GM18520 (cell line): ENCODE results near the gene KRTAP12-2.

Experiments
- ATAC-seq: cut with Tn5 transposase; IDR thresholded peaks from one replicate; pipeline ENCODE4 v1.9.1; 2021; ENCODE audit not compliant: unreplicated experiment

The KRTAP12-2 gene, protein sequence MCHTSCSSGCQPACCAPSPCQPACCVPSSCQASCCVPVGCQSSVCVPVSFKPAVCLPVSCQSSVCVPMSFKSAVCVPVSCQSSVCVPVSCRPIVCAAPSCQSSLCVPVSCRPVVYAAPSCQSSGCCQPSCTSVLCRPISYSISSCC

DNA sequence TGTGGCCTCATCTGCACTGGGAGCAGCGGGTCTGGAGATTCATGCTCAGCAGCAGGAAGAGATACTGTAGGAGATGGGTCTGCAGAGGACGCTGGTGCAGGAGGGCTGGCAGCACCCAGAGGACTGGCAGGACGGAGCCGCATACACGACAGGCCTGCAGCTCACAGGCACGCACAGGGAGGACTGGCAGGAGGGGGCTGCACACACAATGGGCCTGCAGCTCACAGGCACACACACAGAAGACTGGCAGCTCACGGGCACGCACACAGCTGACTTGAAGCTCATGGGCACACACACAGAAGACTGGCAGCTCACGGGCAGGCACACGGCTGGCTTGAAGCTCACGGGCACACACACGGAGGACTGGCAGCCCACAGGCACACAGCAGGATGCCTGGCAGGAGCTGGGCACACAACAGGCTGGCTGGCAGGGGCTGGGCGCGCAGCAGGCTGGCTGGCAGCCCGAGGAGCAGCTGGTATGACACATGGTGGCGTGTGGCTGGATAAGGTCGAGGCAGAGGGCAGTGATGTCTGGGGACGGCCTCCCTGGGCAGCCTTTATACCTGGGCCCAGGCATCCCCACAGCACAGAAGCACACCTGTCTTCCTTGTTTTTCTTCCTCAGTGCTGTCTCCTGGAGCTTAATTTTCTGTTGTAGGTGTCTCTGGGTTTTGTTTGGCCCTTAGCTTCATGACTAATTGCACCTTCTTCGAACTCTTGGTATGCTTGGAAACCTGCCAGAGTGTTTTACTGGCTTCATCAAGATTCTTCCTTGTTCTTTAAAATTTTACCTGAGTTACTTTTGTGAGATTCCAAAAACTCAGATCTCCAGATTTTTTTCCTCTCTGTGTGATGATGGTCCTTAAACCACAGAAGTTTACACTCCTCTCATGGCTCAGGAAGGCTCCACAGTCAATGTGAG is at the start of gene KRTAP12-2:
Gene KRTAP12-2, minus strand, starts transcription at position 527 of the 920 bp plus-strand sequence. Its CDS starts 41 bp downstream, at position 486.
- ATAC-seq: no peak

DNA sequence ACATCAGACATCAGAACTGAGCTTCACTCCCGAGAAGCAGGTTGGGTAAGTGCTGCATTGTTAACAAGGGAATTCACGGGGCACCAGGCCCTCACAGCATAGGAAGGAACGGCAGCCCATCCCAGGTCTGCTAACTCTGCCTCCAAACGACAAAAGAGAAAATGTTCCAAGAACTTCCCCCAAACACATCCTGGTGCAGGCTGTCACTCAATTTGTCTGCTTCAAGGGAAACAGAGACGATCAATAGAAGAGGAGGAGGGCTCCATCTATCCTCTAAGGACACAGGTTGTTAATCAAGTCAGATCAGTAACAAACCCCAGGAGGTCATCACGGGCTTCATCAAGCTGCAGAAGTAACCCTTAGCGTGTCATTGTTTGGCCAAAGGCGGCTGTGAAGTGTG is 48.2 kb upstream of the KRTAP12-2 start:
- ATAC-seq: no peak

DNA sequence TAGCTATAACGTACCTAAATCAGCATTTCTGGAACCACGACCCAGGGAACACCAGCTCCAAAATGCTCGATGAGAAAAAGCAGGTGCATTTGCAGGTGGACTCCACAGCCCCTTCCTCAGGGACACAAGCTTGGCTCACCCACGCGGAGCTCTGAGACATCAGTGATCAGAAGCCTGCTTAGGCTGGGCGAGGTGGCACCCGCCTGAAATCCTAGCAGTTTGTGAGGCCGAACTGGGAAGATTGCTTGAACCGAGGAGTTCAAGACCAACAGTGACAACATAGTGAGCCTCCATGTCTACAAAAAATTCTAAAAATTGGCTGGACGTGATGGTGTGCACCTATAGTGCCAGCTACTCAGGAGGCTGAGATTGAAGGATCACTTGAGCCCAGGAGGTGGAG is 47.1 kb upstream of the KRTAP12-2 start:
- ATAC-seq: no peak

DNA sequence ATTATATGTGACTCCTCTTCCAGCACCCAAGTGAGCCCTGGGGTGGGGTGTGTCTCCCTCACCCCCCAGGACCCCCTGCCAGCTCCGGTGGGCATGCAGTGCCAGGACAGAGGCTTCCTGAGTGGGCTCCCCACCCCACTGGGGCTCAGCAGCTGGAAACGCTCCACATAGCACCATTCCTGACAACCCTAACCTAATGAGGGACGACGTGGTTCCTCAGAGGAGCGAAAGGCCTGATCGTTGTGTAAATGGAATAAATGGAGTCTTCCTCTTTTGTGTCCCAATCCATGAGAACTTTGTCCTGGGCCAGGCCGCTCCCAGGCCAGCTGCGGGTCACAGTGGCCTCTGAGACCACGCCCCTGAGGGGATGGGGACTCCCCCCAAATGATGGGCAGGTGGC is 46.4 kb upstream of the KRTAP12-2 start:
- ATAC-seq: no peak

DNA sequence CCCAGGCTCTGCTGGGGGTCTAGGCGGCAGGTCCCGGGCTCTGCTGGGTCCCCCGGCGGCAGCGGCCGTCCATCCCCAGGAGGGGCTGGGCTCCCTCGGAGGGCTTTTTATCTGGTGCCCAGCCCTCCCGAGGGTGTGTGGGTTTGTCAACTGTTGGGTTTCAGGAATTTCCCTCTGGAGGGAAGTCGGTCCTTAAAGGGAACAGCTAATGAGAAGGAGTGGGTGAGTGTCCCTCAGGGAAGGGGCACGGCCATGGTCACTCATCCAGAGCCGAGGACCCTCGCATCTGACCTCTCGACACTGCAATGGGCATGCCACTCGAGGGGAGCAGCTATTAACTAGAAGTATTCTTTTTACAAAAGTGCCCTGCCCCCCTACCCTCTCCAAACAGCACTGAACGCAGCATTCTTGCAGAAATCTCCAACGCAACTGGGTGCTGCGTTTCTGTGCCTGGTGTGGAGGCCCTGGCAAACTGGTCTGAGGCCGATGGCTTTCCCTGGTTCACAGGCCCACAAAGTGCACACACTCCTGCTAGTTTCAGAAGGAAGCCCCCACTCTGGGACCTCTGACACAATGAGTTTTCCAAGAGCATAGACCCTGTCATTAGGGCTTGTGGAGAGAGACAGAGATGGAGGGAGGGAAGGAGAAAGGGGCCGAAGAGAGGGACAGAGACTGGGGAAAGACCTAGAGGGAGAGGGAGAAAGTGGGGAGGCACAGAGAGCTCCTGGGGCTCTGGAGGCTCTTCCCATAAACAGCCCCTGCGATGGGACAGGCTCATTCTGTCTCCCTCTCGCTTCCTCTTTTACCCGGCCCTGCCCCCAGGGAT is 45.7 kb upstream of the KRTAP12-2 start:
- no peak for ATAC-seq

DNA sequence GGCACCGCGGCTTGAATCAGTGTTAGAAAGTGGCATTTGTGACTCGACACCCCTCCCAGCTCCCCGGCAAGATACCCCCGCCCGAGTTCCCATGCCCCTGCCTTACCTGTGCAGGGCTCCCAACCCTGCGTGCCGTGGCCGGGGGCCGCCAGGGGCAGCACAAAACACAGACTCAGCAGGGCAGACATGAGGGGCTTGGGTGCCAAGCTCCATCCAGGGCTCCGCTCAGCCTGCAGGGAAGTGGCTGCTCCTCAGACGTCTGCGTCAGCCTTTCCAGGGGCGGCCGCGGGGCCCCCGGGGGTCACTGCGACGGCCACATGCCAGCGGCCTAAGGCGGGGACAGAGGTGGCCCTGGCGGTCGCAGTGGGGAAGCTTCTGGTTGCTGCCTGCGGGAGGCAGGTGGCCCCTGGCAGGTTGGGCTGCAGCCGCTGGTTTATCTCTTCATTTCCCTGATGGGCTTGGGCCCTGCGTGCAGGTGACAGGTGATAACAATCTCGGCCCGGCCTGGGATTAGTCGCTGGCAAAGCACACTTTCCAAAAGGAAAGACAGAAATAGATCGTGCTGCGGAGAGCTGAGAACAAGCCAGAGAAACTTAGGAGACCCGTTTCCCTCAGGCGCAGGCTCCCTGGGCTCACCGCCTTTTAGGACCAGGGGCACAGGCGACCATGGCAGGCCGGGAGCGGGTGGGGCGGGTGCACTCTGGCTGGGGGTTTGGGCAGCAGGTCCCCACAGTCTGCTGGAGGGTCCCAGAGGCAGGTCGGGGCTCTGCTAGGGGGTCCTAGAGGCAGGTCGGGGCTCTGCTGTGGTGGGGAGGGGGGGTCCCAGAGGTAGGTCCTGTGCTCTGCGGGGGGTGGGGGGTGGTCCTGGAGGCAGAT is 44.8 kb upstream of the KRTAP12-2 start, which contains the start of gene TSPEAR:
Gene TSPEAR, minus strand, starts transcription at position 246 of the 876 bp plus-strand sequence. Its CDS starts 58 bp downstream, at position 188.
- no peak for ATAC-seq

DNA sequence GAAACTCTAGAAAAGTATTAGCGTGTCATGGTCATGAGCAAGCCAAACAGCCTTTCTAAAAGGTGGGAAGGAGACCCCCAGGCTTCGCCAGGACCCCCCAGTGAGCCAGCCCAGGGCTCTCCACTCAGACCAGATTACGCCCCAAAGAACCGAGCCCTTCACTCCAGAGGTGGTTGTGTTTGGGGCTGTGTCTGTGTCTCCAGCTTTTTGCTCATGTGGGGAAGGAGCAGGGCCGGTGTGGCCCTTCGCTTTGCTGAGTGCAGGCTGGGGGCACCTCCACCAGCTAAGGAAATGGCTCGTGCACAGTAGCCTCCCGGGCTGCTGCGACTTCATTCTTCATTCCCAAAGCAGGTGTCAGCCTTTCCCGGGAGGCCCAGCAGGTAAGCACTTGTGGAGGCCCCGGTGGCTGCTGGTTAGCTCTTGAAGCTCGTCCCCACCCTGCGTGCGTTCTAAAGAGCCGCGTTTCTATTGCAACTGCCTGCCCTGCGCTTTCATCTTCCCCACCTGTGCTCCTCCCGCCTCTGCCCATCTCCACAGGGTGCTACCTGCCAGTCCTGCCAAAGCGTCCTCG is 44.1 kb upstream of the KRTAP12-2 start:
- ATAC-seq: no peak

DNA sequence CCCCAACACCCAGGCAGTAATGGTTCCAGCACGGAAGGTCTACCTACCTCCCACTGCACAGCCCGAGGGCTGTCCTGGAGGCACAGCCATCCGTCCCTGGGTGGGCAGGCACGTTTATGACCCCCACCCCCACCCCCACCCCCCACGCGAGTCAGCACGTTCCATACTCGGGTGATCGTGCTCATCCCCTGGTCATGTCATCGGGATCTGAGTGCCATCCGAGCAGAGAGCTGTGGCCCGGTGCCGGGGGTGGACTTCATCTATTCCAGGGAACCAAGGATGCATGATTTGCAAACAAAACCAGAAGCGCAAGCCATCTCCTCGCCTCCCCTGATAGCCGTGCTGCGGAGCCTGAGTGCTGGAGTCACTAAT is 43.6 kb upstream of the KRTAP12-2 start:
- ATAC-seq: no peak

DNA sequence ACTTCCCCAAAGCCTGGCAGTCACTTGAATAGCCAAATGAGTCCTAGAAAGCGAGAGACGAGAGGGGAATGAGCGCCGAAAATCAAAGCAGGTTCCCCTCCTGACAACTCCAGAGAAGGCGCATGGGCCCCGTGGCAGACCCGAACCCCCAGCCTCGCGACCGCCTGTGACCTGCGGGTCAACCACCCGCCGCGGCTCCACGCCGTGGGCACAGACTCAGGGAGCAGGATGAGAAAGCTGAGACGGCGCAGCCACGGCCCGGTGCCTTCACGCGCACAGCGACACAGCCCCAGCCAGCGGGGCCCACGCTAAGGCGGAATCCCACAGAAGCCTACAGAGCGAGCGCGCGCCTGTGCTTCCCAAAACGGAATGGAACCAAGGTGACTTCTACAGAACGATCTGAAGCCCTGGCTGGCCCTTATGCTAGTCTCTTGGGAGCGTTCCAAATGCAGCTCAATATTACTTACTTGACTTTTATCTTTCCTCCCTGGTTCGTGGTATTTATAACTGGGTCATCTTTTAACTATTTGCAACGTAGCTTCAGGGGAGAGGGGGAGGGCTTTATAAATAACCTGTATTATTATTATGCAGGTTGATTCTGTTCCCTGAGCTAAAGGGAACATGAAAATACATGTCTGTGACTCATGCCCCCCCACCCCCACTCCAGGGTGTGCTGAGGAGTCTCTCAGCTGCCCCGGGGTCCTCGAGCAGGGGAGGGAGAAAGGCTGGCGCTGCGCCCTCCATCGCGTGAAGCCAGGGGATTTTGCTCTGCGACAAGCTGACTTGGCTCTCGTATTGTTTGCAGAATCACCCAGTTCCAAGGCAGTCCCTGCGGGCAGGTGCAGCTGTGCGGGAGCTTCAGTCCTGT is 42.9 kb upstream of the KRTAP12-2 start:
- ATAC-seq: no peak

DNA sequence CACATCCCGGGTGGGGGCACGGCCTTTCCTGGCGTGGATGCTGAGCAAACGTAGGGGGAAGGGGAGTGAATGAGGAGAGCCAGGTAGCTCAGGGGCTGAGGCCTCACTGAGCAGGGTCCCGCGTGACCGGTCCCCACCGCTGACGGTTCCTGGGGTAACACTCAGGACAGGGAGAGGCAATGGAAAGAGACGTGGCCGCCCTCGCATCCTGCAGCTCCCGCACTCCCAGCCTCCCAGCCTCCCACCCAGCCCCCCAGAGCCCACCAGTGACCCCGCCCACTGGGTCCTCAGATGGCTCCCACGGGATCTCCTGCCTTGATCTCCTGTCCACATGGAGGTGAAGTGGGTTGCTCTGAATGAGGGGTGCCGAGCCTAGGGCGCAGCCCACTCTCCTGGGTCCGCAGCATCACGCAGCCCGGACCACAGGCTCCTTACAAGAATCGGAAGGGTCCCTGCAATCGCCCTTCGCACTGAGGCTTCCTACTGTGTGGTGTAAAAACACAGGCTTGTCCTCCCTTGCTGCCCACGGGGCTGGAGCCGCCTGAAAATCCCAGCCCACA is 42.2 kb upstream of the KRTAP12-2 start:
- ATAC-seq: no peak

DNA sequence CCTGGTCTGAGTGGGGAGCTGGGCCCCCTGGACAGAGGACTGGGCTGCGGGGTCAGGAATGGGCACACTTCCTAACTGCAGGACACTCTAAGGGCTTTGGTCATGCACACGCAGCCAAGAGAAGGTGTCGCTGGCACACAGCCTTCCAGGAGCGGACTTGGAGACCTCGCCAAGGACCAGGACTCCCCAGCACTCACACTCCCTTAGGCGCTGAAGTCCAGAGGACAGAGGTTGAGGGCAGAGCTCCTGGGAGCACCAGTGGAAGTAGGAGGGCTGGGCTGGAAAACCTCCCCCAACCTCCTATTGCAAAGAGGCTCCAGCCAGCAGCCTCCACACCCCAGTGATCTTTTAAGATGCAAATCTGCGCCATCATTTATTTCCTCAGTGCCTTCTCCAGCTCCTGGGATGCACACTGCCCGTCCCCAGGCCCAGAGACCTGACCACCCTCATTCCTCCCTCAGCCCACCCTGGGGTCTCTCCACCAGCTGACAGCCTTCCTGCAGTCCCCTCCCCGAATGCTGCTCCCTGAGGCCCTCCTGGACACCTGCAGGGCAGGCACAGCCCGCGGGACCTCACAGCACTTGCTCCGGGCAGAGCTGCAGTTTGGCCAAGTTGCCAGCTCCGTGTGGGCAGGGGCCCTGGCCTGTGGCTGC is 41.6 kb upstream of the KRTAP12-2 start:
- ATAC-seq: no peak

DNA sequence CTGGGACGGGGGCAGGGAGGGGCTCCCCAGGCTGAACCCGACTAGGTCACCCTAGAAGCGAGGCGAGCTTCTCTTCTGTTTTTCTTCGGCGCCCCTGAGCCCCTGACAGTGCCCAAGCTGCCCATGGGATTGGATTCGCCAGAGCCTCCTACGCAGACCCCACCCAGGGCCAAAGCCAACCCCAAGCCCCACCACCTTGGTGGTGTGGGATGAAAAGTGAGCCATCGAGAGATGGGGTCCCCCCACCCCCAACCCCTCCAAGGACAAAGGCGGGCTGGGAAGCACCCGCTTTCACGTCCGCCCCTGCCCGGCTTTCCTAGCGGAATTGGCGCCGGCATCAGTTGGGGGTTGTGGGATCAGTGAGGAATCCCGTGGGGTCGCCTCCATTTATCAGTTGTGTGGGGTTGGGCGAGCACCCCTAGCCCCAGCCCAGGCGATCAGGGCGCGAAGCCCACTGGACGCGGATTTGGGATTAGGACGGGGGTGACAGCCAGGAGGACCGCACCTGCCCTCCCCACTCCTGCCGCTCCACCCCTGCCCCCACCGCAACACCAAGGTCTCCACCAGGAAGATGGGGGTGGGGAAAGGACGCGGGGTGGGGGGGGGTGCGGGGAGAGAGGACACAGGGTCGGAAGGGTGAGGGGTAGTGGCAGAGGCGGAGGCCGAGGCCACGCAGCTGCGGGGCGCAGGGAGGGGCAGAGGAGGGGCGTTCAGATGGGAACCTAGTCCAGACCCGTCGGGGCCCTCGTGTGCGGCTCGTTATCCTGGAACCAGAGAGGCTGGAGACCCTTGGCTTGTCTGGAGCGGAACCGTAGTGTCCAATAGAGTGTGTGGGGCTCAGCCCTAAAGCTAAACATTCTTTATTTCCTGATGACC is 40.2 kb upstream of the KRTAP12-2 start:
- no peak for ATAC-seq

DNA sequence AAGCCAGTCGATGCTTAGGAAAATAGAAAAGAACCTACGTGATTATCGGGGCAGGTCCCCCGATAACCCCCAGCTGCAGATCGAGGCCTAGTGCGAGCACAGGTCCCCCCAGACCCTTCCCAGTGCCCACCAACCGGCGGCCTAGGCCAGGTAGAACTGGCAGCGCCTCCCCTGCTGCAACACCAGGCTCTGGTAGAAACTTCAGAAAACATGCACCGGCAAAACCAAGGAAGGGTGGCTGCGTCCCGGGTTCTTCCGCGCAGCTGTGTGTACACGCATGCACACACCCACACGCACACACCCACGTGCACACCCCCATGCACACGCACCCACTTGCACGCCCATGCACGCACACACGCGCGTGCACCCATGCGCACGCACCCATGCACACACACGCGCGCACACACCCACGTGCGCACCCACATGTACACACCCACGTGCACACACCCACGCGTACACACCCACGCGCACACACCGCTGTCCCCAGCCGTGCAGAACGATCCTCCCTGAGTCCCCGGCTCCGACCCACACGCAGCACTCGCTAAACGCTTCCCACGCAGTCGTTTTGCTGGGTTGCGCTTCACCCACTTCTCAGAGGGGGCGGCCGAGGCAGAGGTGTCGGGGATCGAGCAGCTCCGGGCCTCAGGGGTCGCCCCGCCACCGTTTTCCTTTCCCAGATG is 39.4 kb upstream of the KRTAP12-2 start:
- ATAC-seq: no peak

DNA sequence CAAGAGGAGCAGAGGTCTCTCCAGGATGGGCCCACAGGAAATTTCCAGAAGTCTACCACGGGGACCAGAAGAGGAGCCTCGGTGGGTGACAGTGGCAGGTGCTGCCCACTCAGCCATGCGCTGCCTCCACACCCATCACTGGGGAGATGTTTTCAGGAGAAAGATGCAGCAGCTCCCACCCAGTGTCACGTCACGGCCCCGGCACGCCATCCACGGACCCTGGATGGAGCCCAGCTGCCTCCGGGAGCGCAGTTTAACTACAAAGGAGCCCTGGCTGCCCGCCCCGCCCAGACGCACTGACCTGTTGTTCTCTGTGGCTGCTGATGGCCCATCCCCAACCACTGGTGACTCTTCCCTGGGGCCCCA is 37.9 kb upstream of the KRTAP12-2 start:
- ATAC-seq: no peak

DNA sequence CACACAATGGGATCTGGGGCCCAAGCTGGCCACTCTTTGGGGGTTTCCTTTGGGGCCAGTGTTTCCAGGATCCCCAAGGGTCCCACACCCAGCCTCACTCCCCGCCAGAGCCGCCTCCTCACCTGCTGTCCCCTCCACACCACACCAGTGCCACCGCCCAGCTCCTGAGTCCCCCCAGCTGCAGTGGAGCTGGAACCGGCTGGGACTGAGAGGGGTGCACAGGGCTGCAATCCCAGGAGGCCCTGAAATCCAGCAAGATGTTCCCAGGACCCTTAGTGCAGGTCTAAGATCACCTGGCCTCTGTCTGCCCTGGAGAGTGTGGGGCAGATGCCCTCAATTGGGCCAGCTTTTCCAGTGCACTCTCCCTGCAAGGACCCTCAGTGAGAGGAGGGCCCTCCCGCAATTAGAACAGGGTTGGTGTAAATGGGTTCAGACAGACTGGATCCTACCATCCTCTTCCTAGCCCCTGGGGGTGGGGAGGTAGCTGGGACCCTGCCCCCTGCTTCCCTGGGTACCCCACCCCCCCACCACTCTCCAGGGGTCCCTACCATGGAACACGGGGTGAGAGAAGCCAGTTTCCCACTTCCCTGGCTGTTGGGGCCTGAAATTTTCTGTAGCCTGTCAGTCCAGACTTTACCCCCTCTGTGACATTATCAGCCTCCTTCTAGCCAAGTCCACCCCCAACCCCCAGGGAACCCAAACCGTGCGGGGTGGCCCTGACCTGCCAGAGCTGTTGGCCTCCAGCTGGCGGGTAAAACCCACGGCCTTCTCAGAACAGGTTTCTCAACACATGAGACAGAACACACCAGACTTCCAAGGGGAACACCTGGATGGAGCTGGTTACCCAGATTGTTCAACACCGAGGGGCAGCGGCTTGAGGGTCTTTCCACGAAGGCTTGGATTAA is 37.3 kb upstream of the KRTAP12-2 start:
- no peak for ATAC-seq
